K562 (cell line): ENCODE results near the gene GNGT2. TPM values are rescaled to one million over a fixed set of nuclear protein-coding genes. Genes with fewer than 3 reads are reported as not detected.

Source experiments
- ATAC-seq: fragments of 200-7000 bp; cut with Tn5 transposase; 3 replicates; pipeline ENCODE4 v1.9.1; 2020; ENCODE audit warnings: moderate library complexity
- BruUV-seq: library from RNA; stranded (reverse); fragments of 400-500 nt; replicated peaks from 2 replicates; lab custom pipeline; 2021; lab: Mats Ljungman, UMichigan
- CTCF ChIA-PET: fragments of 300-600 bp; formaldehyde crosslinking; extraction: SDS; loops from one replicate; lab custom pipeline; 2021; ENCODE audit warnings: low intra/inter-chr PET ratio; lab: Yijun Ruan, JAX
- POLR2A ChIA-PET: fragments of 300-600, 350-650 bp; sonication (Branson Sonifier 250); formaldehyde crosslinking; extraction: SDS; loops from one replicate; lab custom pipeline; 2021; ENCODE audit warnings: antibody characterized with exemption, inconsistent platforms; lab: Yijun Ruan, JAX
- DNase-seq, 4 experiments: peaks; one replicate each; pipeline versions ENCODE4 v3.0.0 to v3.0.0-alpha.2; 2011 to 2018; ENCODE audit warnings: low spot score in 3 of 4, mixed read lengths in 3 of 4; ENCODE audit errors: extremely low read depth in 1 of 4
- FAIRE-seq: peaks from 2 replicates; lab custom pipeline; 2011; peaks lifted over from hg19 to GRCh38; lab: Jason Lieb, UNC
- H2AFZ ChIP-seq: 2 replicates; pipeline ENCODE4 v1.6.0; 2011; ENCODE audit warnings: low read depth, low read length, control low read depth, inconsistent platforms
- H3K27ac ChIP-seq: fragments of 200-600 bp; 3 replicates; pipeline ENCODE4 v1.8.0; 2011; ENCODE audit warnings: low read depth, mild to moderate bottlenecking, control low read depth, inconsistent platforms, low read length, moderate library complexity, mixed read lengths; ENCODE audit errors: extremely low read depth
- H3K27me3 ChIP-seq, 2 experiments: fragments of 300-600 bp in 1 of 2; 2 replicates in 1 of 2; 3 replicates in 1 of 2; pipeline versions ENCODE4 v1.6.0 to v1.8.0; 2011; ENCODE audit warnings: inconsistent platforms in 2 of 2, low read length in 2 of 2, mild to moderate bottlenecking in 1 of 2, mixed read lengths in 1 of 2, moderate library complexity in 1 of 2; ENCODE audit not compliant: control insufficient read depth in 2 of 2, insufficient read depth in 2 of 2
- H3K36me3 ChIP-seq: fragments of 300-600 bp; 3 replicates; pipeline ENCODE4 v1.8.0; 2011; ENCODE audit warnings: mild to moderate bottlenecking, low read length, inconsistent platforms; ENCODE audit not compliant: control insufficient read depth, insufficient read depth
- H3K4me1 ChIP-seq, 2 experiments: fragments of 200-600 bp in 1 of 2; replicated peaks in 1 of 2; 2 replicates in 1 of 2; 3 replicates in 1 of 2; pipeline versions ENCODE4 v1.5.1 to v1.8.0; 2011; ENCODE audit warnings: inconsistent platforms in 2 of 2, low read length in 2 of 2, mild to moderate bottlenecking in 1 of 2, mixed read lengths in 1 of 2, moderate library complexity in 1 of 2; ENCODE audit not compliant: control insufficient read depth in 2 of 2, insufficient read depth in 2 of 2
- H3K4me2 ChIP-seq: 2 replicates; pipeline ENCODE4 v1.6.1; 2011; ENCODE audit warnings: low read length, control low read depth, inconsistent platforms, mixed read lengths; ENCODE audit not compliant: insufficient read depth
- H3K4me3 ChIP-seq: fragments of 200-600 bp; sonication (generic), shearing (Covaris generic); 2 replicates; pipeline ENCODE4 v1.5.1; 2016; ENCODE audit warnings: control low read depth, inconsistent platforms
- H3K79me2 ChIP-seq: fragments of 200-600 bp; 3 replicates; pipeline ENCODE4 v1.8.0; 2011; ENCODE audit warnings: low read length, inconsistent platforms; ENCODE audit not compliant: control insufficient read depth, insufficient read depth
- H3K9ac ChIP-seq, 2 experiments: 2 replicates each; pipeline versions ENCODE4 v1.6.0 to v1.6.1; 2011; ENCODE audit warnings: low read depth in 2 of 2, low read length in 2 of 2, control low read depth in 1 of 2, inconsistent platforms in 1 of 2, mild to moderate bottlenecking in 1 of 2, mixed read lengths in 1 of 2; ENCODE audit not compliant: insufficient read depth in 1 of 2
- H3K9me1 ChIP-seq: one replicate; pipeline ENCODE4 v1.6.0; 2011; ENCODE audit warnings: inconsistent platforms, mild to moderate bottlenecking, low read length, moderate library complexity; ENCODE audit not compliant: control insufficient read depth, insufficient read depth
- H3K9me3 ChIP-seq: replicated peaks from 2 replicates; pipeline ENCODE4 v1.5.1; 2011; ENCODE audit warnings: low read depth, low read length, inconsistent platforms; ENCODE audit not compliant: control insufficient read depth, insufficient read depth
- H4K20me1 ChIP-seq: replicated peaks from 2 replicates; pipeline ENCODE4 v1.6.1; 2011; ENCODE audit warnings: low read length, inconsistent platforms, mixed read lengths; ENCODE audit not compliant: control insufficient read depth, insufficient read depth
- DNMT1 ChIP-seq: fragments of 450-650 bp; IDR thresholded peaks from 2 replicates; pipeline ENCODE4 v1.6.1; 2016; ENCODE audit warnings: antibody characterized with exemption, mild to moderate bottlenecking
- HMGN3 ChIP-seq: IDR thresholded peaks from 2 replicates; pipeline ENCODE4 v1.6.1; 2011; ENCODE audit warnings: borderline replicate concordance, low read depth, mild to moderate bottlenecking, mixed read lengths, low read length; ENCODE audit not compliant: insufficient read length; ENCODE audit errors: extremely low read depth
- JUND ChIP-seq, 2 experiments: IDR thresholded peaks; 2 replicates in 1 of 2; 3 replicates in 1 of 2; pipeline ENCODE4 v1.6.1; 2011; ENCODE audit warnings: borderline replicate concordance in 2 of 2, low read depth in 2 of 2, low read length in 2 of 2, improper control_type of control experiment in 1 of 2, missing biosample characterization in 1 of 2, missing genetic modification characterization in 1 of 2, missing genetic modification reagents in 1 of 2
- VEZF1 ChIP-seq: fragments of 200-800 bp; sonication (Bioruptor generic); IDR thresholded peaks from 2 replicates; pipeline ENCODE4 v1.6.1; 2017; ENCODE audit warnings: missing genetic modification characterization, missing compliant biosample characterization
- ZKSCAN8 ChIP-seq: fragments of 200-800 bp; sonication (Bioruptor generic); IDR thresholded peaks from 2 replicates; pipeline ENCODE4 v1.6.1; 2016; ENCODE audit warnings: missing genetic modification characterization, missing compliant biosample characterization
- WGBS: fragments of 100-300 bp; shearing (Covaris generic); methylation state at CpG from one replicate; pipeline ENCODE4 v1.1.6; 2016; ENCODE audit warnings: low coverage, mixed read lengths; ENCODE audit not compliant: insufficient coverage; ENCODE audit errors: missing lambda C conversion rate; 5-methylcytosine and 5-hydroxymethylcytosine counted together
- in situ Hi-C: fragments of 300-500 bp; cut with MboI; formaldehyde crosslinking; loops from 4 replicates; pipeline ENCODE4 v1.15.0; 2018; ENCODE audit warnings: inconsistent platforms, mixed read lengths
- intact Hi-C: fragments of 100-400 bp; cut with micrococcal nuclease; formaldehyde crosslinking; loops from 2 replicates; pipeline ENCODE4 v1.14.2; 2022
- polyA plus RNA-seq, 8 experiments: library from polyadenylated mRNA; depleted of rRNA in 4 of 8; stranded (reverse) in 5 of 8; unstranded in 3 of 8; fragments of >200 nt; fragmentation: Nextera tagmentation in 2 of 8; fragmentation: Illumina TruSeq in 1 of 8; extraction: Ambion mirVana in 2 of 8; extraction: Trizol in 1 of 8; gene quantifications; 2 replicates each; pipeline versions ENCODE4 v1.2.1 to v1.2.3, GENCODE V29; 2011 to 2014; ENCODE audit warnings: inconsistent platforms in 1 of 8, missing spikeins in 1 of 8
- total RNA-seq, 7 experiments: library from RNA; depleted of rRNA in 6 of 7; stranded (reverse); fragments of >200 nt in 6 of 7; fragmentation: Illumina TruSeq in 2 of 7; extraction: Trizol in 2 of 7; gene quantifications; 2 replicates each; pipeline versions ENCODE4 v1.2.1 to v1.2.3, GENCODE V29; 2011 to 2021; ENCODE audit warnings: low replicate concordance in 1 of 7

GNGT2 gene
- total and polyA plus RNA-seq, 9 of the 15 experiments (the other 6 are each of a cell fraction or from before 2014, with no cell fraction given), result not detected

DNA sequence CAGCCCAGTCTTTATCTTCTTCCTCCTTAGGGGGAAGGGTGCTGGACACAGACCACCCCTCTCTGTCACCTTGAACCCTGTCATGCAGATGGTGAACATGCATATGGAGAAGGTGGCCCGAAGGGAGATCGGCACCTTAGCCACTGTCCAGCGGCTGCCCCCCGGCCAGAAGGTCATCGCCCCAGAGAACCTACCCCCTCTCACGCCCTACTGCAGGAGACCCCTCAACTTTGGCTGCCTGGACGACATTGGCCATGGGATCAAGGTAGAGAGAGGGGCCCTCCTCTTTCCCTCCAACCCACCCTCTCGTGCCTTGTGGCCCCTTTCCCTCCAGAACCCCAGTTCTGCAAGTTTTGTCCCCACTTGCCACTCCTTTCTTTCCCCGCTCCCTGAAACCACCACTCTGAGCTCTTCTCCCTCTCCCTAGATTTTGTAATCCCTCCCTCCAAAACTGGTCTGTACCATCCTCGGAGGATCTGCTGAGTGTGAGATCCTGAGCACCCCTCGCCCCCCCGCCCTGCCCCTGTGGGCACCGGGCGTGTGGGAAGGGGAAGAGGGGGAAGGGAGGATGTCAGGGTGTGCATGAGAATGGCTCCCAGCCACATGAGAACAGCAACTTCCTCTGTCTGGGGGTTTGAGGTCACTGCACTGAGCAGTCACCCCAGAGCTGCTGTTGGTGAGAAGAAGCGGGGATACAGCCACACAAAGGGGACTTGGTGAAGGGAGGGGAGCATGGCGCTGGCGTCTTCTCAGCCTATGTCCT, 7.5 kb upstream of the GNGT2 start:
- CTCF ChIA-PET, result no interaction called here
- TF ChIP-seq JUND (IDR thresholded peaks at IDR 0.05; ENCODE audit: borderline replicate concordance, low read depth, low read length) (no peak), JUND (tag; IDR thresholded peaks at IDR 0.05; ENCODE audit: borderline replicate concordance, low read depth, low read length) (no peak), DNMT1 (no peak), HMGN3 (no peak), VEZF1 (CRISPR knock-in tag) (peak; percentile 59; the same call in 1 of the 2 replicates), ZKSCAN8 (CRISPR knock-in tag) (no peak)
- TF ChIP-seq, all 486 proteins: peak for 1
- H3K9me1 ChIP-seq, result no peaks in the 10 kb centered on the region
- no peaks in the 10 kb centered on the region for H3K36me3 ChIP-seq
- no peak overlapping the region for H3K4me2 ChIP-seq
- FAIRE-seq (no peak), DNase-seq (no peak), ATAC-seq (no peak)
- POLR2A ChIA-PET, result interaction anchor here (0.6 to 1.1 kb wide), 4 partner anchors 10 to 17 kb away, joined by 3 to 5 read pairs (median 3); no protein-coding TSS in a partner anchor
- intact Hi-C loops, result no loop called here
- H3K4me1 ChIP-seq, result peaks cover 6 to 22% of the 10 kb centered on the region in 2 experiments; a peak in 4 of 5 replicates
- in situ Hi-C loops, result no loop called here
- no peak overlapping the region for H2AFZ ChIP-seq
- peaks cover 7 to 46% of the 10 kb centered on the region in 2 experiments; a peak in 3 of 5 replicates for H3K27me3 ChIP-seq
- no TSS peak for BruUV-seq
- peak overlapping the region in 1 of 2 experiments; percentile 53; a peak in 1 of 4 replicates for H3K9ac ChIP-seq
- 10% methylated on average over 10 of the region's 17 CpGs for WGBS
- H4K20me1 ChIP-seq, result no peaks in the 10 kb centered on the region
- no peak overlapping the region for H3K4me3 ChIP-seq
- no peak overlapping the region for H3K27ac ChIP-seq
- H3K9me3 ChIP-seq, result no peaks in the 10 kb centered on the region
- H3K79me2 ChIP-seq, result no peaks in the 10 kb centered on the region
